NOMO-1 (cell line): Measurements from ENCODE around the gene PIAS3.
"Not testable (repeated sequence)": the region's sequence is repeated elsewhere in the genome, so short reads cannot be mapped to it uniquely, and the experiment has no call there.

Experiments used
- DNase-seq, 2 experiments: peaks; one replicate each; lab custom pipeline; 2025; ENCODE audit not compliant: unreplicated experiment in 2 of 2; lab: John Stamatoyannopoulos, UW

PIAS3 gene

DNA sequence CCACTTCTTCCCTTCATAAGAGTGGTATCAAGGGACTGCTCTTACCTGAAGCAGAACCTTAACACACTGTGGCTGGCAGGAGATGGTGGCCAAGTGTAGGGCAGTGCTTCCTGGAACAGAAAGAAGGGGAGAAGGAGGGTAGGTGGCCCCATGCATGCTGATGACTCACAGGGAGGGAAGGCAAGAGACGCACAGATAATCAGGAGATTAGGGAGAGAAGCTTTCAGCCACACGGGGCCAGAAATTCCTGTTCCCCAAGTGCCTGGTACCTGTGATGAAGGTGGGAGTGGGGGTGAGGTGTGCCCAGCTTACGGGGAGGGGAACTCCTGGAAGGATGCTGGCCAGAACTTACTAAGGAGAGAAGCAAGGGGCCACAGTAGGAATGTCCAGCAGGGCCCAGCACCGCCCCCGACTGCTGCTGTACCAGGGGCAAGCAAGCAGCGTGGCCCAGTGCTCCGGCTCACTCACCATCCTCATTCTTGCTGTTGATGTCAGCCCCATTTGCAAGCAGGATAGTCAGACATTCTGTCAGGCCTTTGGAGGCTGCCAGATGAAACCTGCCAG is 19.1 kb upstream of the PIAS3 start:
- DNase-seq = no peak

- DNase-seq = no peak
Measured at GRCh38 chr1:145874646-145875045, 15.8 kb upstream of the PIAS3 start.

DNA sequence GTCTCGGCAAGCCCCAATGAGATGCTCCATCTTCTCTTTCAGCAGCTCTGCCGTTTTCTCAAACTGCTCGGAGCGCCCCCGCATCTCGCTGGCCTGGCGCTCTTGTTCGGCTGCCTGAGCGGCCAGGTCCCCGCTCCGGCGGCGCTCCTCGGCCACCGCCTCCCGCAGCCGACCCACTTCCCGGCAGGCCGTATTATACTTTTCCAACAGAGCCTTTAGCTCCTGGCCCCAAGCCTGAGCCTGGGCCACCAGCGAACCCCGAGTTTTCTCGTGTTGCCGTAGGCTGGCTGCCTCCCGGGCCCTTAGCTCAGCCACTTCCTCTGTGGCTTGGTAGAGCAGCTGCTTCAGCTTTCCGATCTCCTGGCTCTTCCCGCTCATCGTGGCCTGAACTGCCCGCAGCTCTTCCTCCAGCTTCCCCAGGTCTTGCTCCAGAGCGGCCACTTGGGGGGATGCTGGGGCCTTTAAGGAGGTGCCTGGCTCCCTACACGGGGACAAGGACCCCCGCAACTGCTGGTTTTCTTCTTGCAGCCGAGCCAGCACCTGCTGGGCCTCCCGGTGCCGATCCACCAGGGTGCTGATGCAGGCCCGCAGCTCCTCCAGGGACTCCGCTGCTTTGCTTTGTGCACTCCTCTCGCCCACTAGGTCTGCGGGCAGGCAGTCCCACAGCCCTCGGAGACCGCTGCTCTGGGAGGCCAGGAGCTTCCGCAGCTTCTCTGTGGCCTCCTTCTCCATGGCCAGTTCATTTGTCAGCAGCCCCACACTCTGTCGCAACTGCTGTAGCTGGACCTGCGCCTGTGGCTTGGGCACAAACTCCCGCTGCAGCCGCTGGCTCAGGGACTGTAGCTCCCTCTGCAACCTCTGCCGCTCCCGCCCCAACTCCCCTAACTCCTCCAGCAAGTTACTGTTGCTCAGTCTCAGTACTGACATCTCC is 13.4 kb upstream of the PIAS3 start:
- DNase-seq = peak; percentile 44 to 48

DNA sequence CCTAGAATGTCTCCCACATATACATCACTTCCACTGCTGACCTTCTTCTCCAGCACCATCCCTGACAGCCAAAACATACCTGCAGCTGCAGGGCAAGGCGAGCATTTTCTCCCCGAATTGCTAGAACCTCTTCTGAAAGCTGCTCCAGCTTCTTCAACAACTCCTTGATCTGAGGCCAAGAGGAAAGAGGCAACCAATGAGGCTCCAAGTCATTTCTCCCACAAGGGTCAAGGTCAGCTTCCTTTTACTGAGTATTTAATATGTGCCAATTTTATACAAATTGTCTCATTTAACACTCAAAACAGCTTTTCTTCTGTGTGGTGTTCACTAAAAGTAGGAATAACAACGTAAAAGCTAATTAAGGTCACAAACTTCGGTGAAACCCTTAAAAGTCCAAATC is 9.4 kb upstream of the PIAS3 start:
- DNase-seq = no peak

DNA sequence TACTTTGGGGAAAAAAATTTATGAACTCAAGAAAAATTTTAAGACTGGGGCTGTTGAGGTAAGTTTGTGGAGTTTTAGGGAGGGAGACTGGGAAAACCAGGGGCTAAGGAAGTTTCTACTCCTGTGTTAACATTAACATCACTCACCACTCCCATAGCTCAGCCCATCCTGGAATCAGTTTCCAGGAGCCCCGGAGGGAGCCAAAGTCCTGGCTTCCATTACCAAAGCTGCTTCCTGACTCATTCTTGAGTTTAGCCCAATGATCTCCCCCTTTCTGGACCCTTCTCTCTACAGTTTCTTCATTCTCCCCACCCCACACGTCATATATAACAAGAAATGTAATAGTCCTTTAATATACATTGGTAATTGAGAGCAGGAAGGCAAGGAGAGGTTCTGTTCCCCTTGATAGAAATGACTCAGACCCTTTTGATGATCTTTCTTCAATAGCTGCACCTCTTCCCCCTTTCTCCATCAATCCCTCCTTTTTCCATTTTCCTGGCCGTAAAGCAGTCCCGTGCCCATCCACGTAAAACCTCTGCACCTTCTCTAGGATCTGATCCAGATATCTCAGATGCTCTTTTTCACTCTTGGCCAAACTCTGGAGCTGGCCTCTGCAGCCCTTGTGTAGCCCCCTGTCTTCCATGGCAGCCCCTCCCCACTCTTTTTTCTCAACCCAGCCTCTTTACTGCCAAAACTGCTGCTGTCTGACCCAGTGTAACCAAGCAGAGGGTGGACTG is 4.6 kb upstream of the PIAS3 start:
- DNase-seq = no peak

DNA sequence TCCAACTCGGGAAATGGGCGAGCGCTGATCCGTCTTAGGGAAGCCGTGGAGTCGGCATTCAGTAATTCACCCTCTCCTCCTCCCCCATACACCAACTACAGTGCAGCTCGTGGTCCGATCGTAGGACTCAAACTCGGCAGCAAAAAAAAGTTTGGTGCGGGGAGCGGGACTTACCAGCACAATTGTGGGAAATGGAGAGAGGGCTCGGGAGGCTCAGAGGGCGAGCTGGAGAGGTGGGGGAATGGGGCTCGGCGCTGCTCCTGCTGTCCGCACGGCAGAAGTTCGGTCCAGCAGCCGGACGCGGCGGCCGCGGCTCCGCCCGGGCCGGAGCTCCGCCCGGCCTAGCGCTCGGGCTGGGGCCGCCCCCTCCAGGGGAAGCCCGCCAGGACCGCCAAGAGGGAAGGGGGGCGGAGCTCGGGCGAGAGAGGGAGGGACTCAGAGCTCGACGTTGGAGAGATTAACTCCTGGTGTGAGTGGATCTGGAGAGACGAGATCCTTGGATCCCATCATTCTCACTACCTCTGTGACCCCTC is 676 bp upstream of the PIAS3 start:
- DNase-seq = peak; percentile 70

GRCh38 chr1:145858238-145858900 is 512 bp downstream of the PIAS3 start:
- DNase-seq = no peak

DNA sequence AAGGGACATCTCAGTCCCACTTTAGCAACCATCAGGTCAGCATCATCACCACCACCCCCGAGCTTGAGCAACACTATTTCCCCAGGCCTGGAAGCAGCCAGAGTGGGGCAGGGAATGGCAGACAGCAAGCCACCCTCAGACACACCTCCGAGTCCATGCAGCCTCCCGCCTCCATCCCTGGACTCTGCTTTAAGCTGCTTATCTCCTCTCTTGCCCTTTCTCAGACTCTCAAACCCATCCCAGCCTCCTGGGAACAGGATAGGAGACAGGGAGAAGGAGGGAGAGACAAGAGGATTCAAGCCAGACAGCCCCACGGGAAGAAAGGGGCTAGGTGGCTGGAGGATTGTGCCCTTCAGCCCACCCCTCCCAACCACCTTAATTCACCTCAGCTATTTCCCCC is 1.7 kb downstream of the PIAS3 start:
- no peak for DNase-seq

- no peak for DNase-seq
Measured at GRCh38 chr1:145855426-145855948, 3.4 kb downstream of the PIAS3 start.

DNA sequence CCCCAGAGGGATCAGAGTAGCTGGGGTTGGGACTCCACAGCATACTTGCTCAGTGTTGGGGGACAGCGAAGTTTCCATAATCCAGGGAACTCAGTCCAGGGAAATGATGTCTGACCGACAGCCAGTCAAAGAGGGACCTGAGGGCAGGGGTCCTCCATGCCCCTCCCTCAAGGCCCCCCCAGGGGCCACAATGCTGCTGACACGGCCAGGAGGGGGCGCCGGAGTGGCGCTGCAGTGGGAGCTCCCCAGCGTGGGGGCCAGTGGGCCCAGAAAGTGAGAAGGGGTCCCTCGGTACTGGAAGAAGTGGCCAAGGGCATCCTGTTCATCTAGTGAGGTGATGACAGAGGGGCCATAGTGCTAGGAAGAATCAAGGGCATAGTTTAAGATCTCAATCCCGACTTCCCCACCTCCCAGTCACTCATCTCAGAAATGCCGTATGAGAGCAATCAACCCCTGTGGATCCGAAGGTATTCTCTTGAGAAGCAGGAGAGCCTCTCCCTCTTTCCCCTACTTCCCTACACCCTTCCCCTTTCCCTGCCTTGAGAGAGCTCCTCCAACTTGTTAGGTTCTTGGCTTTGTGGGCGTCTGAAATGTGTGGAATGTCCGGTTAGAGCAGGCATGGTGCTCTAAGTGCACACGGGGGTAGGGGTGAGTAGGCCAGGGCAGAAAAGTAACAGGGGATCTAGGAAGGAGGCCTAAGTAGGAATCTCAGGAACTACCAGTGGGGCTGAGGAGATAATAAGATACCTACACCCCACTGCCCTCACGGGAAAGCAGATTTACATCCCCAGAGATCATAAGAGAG is 9.3 kb downstream of the PIAS3 start:
- no peak for DNase-seq

GRCh38 chr1:145847827-145848226 is 11.1 kb downstream of the PIAS3 start:
- DNase-seq = no peak

DNA sequence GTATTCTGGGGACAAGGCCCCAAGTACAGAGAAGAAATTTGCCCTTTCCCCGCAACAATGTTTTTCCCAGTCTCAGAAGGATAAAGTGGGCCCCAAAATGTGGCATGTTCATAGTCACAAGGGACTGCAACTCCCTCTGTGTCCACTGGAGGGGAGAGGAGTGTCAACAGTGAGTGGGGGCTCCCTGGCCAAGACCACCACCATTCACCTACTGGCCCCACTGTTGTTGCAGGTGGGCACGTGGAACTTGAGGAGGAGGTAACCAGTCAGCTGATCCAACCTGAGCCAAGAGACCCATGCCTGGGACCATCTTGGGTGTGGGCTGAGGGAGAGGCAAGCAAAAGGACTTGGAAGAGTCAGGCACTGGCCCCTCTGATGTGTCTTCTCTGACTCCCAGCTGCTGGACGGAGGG is 12.7 kb downstream of the PIAS3 start:
- DNase-seq = no peak

- peak; percentile 50 to 60 for DNase-seq
Measured at GRCh38 chr1:145845514-145846161, 13.2 kb downstream of the PIAS3 start, which contains the start of gene NUDT17. Gene NUDT17, plus strand, starts transcription at chr1:145845630. Its CDS starts 11 bp downstream, at chr1:145845641.

- DNase-seq = peak; percentile 70 to 86
Measured at GRCh38 chr1:145845144-145845513, 13.8 kb downstream of the PIAS3 start.

GRCh38 chr1:145843031-145843430 is 15.8 kb downstream of the PIAS3 start:
- DNase-seq = no peak

DNA sequence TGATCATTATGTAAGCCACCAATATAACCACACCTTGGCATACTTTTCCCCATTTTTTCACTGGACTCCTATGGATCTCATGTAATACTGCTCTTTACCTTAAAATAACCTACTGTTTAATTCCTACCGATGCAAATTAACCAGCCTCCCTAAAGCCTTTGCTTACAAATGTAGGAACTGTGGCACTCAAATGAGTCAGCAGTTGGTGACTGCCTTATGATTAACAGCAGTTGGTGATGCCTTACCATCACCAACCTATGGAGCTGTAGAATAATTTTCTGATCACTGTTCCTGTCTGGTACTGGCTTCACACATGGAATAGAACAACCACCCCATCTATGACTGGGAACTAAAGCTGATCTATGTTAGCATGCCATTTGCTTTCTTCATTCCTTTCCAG is 21.2 kb downstream of the PIAS3 start:
- DNase-seq = no peak

- not testable (repeated sequence) for DNase-seq
Measured at GRCh38 chr1:145830810-145831209, 28.1 kb downstream of the PIAS3 start.

DNA sequence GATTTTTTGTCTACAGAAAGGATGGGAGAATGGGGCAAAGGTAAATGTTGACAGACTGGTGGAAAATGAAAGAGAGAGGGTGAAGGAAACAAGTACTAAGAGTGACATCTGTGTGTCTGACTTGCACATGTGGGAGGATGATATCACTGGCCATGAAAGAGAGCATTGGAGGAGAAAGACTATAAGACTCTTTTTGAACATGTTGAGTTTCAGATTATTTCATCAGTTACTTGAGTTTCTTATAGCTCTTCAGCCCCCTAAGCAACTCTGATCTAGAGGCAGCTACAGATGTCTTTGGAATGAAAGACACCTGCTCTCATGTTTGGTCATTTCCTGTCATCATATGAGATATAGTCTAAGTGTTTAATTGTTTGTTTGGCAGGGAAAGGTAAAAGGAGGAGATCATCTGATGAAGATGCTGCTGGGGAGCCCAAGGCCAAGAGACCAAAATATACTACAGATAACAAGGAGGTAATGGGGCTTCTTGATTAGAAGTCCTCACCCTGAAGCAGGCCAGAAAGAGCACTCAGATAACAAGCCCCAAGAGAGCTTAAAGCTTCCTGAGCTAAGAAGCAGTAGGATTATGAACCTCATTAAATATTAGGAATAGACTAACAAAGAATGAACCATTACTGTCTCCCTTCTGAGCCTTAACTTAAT is 30.4 kb downstream of the PIAS3 start:
- no peak for DNase-seq

- DNase-seq = no peak
Measured at GRCh38 chr1:145827966-145828365, 30.9 kb downstream of the PIAS3 start.
